GM10248 (cell line): Measurements from ENCODE around the gene ASNSD1.

ENCODE experiments used
- CTCF ChIA-PET: fragments of 300-600 bp; sonication (Branson Sonifier 250); formaldehyde crosslinking; extraction: SDS; loops from one replicate; lab custom pipeline; 2021; ENCODE audit warnings: antibody characterized with exemption; lab: Yijun Ruan, JAX
- POLR2A ChIA-PET: fragments of 350-650 bp; sonication (Branson Sonifier 250); formaldehyde crosslinking; extraction: SDS; loops from one replicate; lab custom pipeline; 2020; ENCODE audit warnings: antibody characterized with exemption; lab: Yijun Ruan, JAX
- DNase-seq: peaks from one replicate; pipeline ENCODE4 v3.0.0; 2012; ENCODE audit errors: extremely low spot score
- CTCF ChIP-seq: IDR thresholded peaks from 2 replicates; pipeline ENCODE4 v1.5.1; 2012; ENCODE audit warnings: mild to moderate bottlenecking, low read depth; ENCODE audit errors: extremely low read depth, missing control alignments, control extremely low read depth

Gene ASNSD1

DNA sequence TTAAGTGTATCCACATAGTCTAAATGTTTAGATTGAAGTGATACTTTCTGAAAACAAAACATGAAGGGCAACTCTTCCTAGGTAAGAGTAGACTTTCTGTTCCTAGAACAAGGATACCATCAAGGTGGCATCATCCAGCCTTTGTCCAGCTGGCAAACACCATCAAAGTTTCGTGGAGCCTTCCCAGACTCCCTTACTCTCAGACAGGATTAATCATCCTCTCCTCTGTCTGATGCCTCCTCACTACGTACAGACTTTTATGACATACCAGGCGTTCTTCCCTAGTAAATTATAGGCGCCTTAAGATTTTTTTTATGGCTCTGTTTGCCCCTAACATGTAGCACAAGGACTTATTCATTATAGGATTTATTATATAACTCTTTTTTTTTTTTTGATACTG lies 29.4 kb upstream of the ASNSD1 start:
- ChIA-PET POLR2A (no interaction called here), CTCF (interaction anchor here (1.2 kb wide), 1 partner anchor 10 kb away, joined by 3 read pairs; no protein-coding TSS in a partner anchor)
- TF ChIP-seq CTCF, result no peak
- DNase-seq, result no peak

GRCh38 chr2:189633392-189633811 lies 27.9 kb upstream of the ASNSD1 start:
- CTCF ChIA-PET, result interaction anchor here (0.6 to 1.6 kb wide), 3 partner anchors 11 to 28 kb away, joined by 3 read pairs; no protein-coding TSS in a partner anchor
- DNase-seq, result no peak
- TF ChIP-seq CTCF, result peak; percentile 15
- POLR2A ChIA-PET, result no interaction called here

GRCh38 chr2:189635353-189635752 lies 25.9 kb upstream of the ASNSD1 start:
- DNase-seq, result no peak
- TF ChIP-seq CTCF, result no peak
- CTCF ChIA-PET, result interaction anchor here (0.9 kb wide), 1 partner anchor 15 kb away, joined by 3 read pairs; no protein-coding TSS in a partner anchor
- POLR2A ChIA-PET, result no interaction called here

- ChIA-PET CTCF (interaction anchor here (1.4 to 1.9 kb wide), 2 partner anchors 21 to 22 kb away, joined by 3 to 4 read pairs; no protein-coding TSS in a partner anchor), POLR2A (no interaction called here)
- no peak for DNase-seq
- TF ChIP-seq CTCF, result no peak
Observed at GRCh38 chr2:189638301-189639006, 22.8 kb upstream of the ASNSD1 start.

- DNase-seq, result no peak
- TF ChIP-seq CTCF, result no peak
- ChIA-PET POLR2A (no interaction called here), CTCF (interaction anchor here (1.4 to 1.9 kb wide), 2 partner anchors 20 to 23 kb away, joined by 3 to 4 read pairs; no protein-coding TSS in a partner anchor)
Observed at GRCh38 chr2:189639007-189639609, 22.2 kb upstream of the ASNSD1 start.

- POLR2A ChIA-PET, result no interaction called here
- no peak for DNase-seq
- CTCF ChIA-PET, result interaction anchor here (1.0 to 1.1 kb wide), 3 partner anchors 10 to 20 kb away, joined by 3 to 5 read pairs (median 4); no protein-coding TSS in a partner anchor
- TF ChIP-seq CTCF, result no peak
Observed at GRCh38 chr2:189641002-189641401, 20.3 kb upstream of the ASNSD1 start.
